Stimulated activated CD8-positive, alpha-beta memory T cell treated with anti-CD3 and anti-CD28 coated beads, Interleukin-12 subunit alpha, Interleukin-12 subunit beta, amount 100 ng/mL, for 24 hours (primary cell): Measurements from ENCODE around the gene OXTR.

ENCODE experiments used
- DNase-seq: peaks from one replicate; pipeline ENCODE4 v3.0.0-alpha.2; 2020; ENCODE audit errors: extremely low read depth

Gene OXTR

GRCh38 chr3:8767667-8768363, 1.6 kb downstream of the OXTR start:
- no peak for DNase-seq

- no peak for DNase-seq
These were observed 2.2 kb downstream of the OXTR start for GRCh38 chr3:8767256-8767666.

- DNase-seq: no peak
These were observed 3.3 kb downstream of the OXTR start for GRCh38 chr3:8766148-8766547.

GRCh38 chr3:8765528-8765927, 3.9 kb downstream of the OXTR start:
- no peak for DNase-seq

GRCh38 chr3:8764528-8764927, 4.9 kb downstream of the OXTR start:
- DNase-seq: no peak

GRCh38 chr3:8762607-8763377, 6.6 kb downstream of the OXTR start:
- no peak for DNase-seq

GRCh38 chr3:8761866-8762265, 7.5 kb downstream of the OXTR start:
- no peak for DNase-seq

- DNase-seq: no peak
These were observed 8.9 kb downstream of the OXTR start for GRCh38 chr3:8760506-8760905.

GRCh38 chr3:8760091-8760490, 9.3 kb downstream of the OXTR start:
- DNase-seq: no peak

- DNase-seq: no peak
These were observed 10.2 kb downstream of the OXTR start for GRCh38 chr3:8759038-8759707.

GRCh38 chr3:8757551-8758518, 11.6 kb downstream of the OXTR start:
- no peak for DNase-seq

GRCh38 chr3:8756671-8757070, 12.7 kb downstream of the OXTR start:
- DNase-seq: no peak

- no peak for DNase-seq
These were observed 13.7 kb downstream of the OXTR start for GRCh38 chr3:8755564-8756237.

GRCh38 chr3:8755097-8755496, 14.3 kb downstream of the OXTR start:
- DNase-seq: no peak

- no peak for DNase-seq
These were observed 16.6 kb downstream of the OXTR start for GRCh38 chr3:8752832-8753231.

- no peak for DNase-seq
These were observed 20.1 kb downstream of the OXTR start for GRCh38 chr3:8749316-8749715.

- DNase-seq: no peak
These were observed 22.6 kb downstream of the OXTR start for GRCh38 chr3:8746780-8747345.

- DNase-seq: no peak
These were observed 23.6 kb downstream of the OXTR start for GRCh38 chr3:8745619-8746370.

GRCh38 chr3:8743911-8744310, 25.5 kb downstream of the OXTR start:
- DNase-seq: no peak

GRCh38 chr3:8743021-8743601, 26.3 kb downstream of the OXTR start:
- no peak for DNase-seq
